ENCODE measurements around the gene STIMATE.

- TF ChIP-seq CTCF (IDR thresholded peaks at IDR 0.05; ENCODE audit: low read depth, low read length) (no peak), POLR2A (IDR thresholded peaks at IDR 0.05; ENCODE audit: extremely low read depth, insufficient read length) (no peak), MAX (IDR thresholded peaks at IDR 0.05; ENCODE audit: low read depth, low read length) (no peak)
Measured at GRCh38 chr3:52907497-52907896, 10.1 kb upstream of the STIMATE start.

Data from NB4 (cell line).